Measurements from ENCODE around the gene MRPL36.
"Not testable (repeated sequence)": the region's sequence is repeated elsewhere in the genome, so short reads cannot be mapped to it uniquely, and the experiment has no call there.

Gene MRPL36

DNA sequence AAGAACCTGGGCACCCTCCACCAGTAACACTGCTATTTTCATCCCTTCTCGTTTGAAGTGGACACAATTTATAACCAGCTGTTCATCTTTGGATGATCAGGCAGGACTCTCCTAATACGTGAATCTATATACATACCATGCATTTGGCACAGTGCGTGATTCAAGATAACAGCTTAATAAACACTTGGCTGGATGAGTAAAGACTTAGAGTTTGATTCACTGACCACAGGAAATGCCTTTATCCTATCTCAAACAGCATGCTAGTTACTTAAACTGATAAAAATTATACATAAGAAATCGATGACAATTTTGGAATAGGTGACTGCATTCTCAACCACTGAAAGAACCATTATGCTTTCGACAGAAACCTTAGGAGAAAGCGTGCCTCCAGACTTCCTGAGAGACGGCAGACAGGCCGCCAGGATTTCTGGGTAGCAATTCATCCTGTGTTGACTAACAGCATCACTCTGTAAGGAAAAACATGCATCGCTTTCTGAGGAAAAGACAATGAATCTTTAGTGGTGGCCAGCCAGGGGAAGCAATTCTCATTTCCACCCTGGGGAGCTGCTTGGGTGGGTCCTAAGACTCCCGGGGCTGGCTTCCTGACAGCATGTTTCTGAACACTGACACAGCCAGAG is 9.7 kb downstream of the MRPL36 start:
- Histone ChIP-seq H3K9ac (ENCODE audit: low read length) (no peak overlapping the region), H3K27me3 (ENCODE audit: control insufficient read depth in 1 of 2, insufficient read depth in 2 of 2, low read length in 2 of 2) (peaks cover 0 to 10% of the 10 kb centered on the region in 2 donors), H3K27ac (ENCODE audit: low read depth, low read length) (no peak overlapping the region), H3K9me3 (ENCODE audit: low read length) (no peaks in the 10 kb centered on the region), H3K36me3 (ENCODE audit: insufficient read depth, low read length) (no peaks in the 10 kb centered on the region), H3K4me3 (ENCODE audit: low read depth in 1 of 2, low read length in 2 of 2) (no peak overlapping the region), H3K4me1 (ENCODE audit: insufficient read depth, low read length) (no peaks in the 10 kb centered on the region)

DNA sequence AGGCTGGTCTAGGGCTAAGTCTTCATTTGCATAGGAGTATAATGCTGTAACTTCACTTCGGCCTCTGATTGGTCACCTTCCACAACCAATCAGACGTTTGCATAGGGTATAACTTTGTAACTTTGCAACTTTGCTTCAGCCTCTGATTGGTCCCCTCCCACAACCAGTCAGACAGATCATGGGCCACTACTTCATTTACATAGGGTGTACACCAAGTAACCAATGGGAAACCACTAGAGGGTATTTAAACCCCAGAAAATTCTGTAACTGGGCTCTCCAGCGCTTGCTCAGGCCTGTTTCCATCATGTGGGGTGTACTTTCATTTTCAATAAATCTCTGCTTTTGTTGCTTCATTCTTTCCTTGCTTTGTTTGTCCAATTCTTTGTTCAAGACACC is 10.2 kb downstream of the MRPL36 start:
- not testable (repeated sequence) for H3K9ac ChIP-seq (ENCODE audit: low read length); H3K4me1 ChIP-seq (ENCODE audit: insufficient read depth, low read length); H3K9me3 ChIP-seq (ENCODE audit: low read length); H3K27ac ChIP-seq (ENCODE audit: low read depth, low read length); H3K27me3 ChIP-seq (ENCODE audit: control insufficient read depth in 1 of 2, insufficient read depth in 2 of 2, low read length in 2 of 2); H3K4me3 ChIP-seq (ENCODE audit: low read depth in 1 of 2, low read length in 2 of 2); H3K36me3 ChIP-seq (ENCODE audit: insufficient read depth, low read length)

DNA sequence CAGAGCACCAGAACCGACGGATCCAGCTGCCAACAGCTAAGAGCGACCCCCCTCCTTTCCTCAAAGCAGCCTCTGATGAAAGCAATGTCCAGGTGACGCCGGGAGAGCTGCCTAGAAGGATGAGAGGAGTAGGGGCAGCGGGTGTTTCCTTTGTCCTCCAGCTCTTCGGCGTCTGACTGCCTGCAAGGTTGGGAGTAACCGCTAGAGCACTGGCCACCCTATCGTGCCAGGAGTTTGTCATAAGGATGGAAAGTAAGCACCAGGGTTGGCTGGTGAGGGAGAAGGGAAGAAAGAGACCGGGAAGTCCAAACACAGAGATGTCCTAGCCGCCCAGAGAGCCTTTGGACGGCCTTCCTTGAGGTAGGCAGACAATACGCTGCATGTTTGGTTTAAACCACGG is 10.8 kb downstream of the MRPL36 start:
- Histone ChIP-seq H3K4me1 (ENCODE audit: insufficient read depth, low read length) (no peaks in the 10 kb centered on the region), H3K27ac (ENCODE audit: low read depth, low read length) (no peak overlapping the region)

DNA sequence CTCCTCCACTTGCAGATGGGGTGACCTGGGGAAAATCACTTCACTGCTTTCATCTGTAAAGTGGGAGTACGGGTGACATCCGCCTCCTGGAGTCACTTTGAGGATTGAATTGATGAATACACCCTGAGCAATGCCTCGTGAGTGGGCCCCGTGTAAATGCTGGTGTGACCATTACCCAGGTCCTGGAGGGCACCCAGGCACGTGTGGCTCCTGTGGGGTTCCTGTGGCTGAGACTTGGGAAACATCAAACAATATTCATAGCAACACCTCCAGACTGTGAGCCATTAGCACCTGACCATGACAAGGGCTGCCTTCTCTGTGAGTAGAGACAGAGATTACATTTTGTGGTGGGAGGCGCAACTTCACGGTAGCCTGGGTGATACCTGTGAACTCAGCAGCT is 11.4 kb downstream of the MRPL36 start:
- Histone ChIP-seq H3K4me1 (ENCODE audit: insufficient read depth, low read length) (no peaks in the 10 kb centered on the region), H3K4me3 (ENCODE audit: low read depth in 1 of 2, low read length in 2 of 2) (no peak overlapping the region), H3K36me3 (ENCODE audit: insufficient read depth, low read length) (no peaks in the 10 kb centered on the region), H3K9ac (ENCODE audit: low read length) (no peak overlapping the region), H3K27me3 (ENCODE audit: control insufficient read depth in 1 of 2, insufficient read depth in 2 of 2, low read length in 2 of 2) (peaks cover 0 to 10% of the 10 kb centered on the region in 2 donors), H3K27ac (ENCODE audit: low read depth, low read length) (no peak overlapping the region), H3K9me3 (ENCODE audit: low read length) (no peaks in the 10 kb centered on the region)

More for the DNA sequence above, 10.8 kb downstream of the MRPL36 start:
- no peak overlapping the region for H3K4me3 ChIP-seq (ENCODE audit: low read depth in 1 of 2, low read length in 2 of 2)
- peaks cover 0 to 10% of the 10 kb centered on the region in 2 donors for H3K27me3 ChIP-seq (ENCODE audit: control insufficient read depth in 1 of 2, insufficient read depth in 2 of 2, low read length in 2 of 2)
- H3K36me3 ChIP-seq (ENCODE audit: insufficient read depth, low read length): no peaks in the 10 kb centered on the region
- H3K9ac ChIP-seq (ENCODE audit: low read length): no peak overlapping the region
- H3K9me3 ChIP-seq (ENCODE audit: low read length): no peaks in the 10 kb centered on the region

- Histone ChIP-seq H3K4me3 (ENCODE audit: low read depth in 1 of 2, low read length in 2 of 2) (no peak overlapping the region), H3K4me1 (ENCODE audit: insufficient read depth, low read length) (no peaks in the 10 kb centered on the region), H3K27me3 (ENCODE audit: control insufficient read depth in 1 of 2, insufficient read depth in 2 of 2, low read length in 2 of 2) (peaks cover 0 to 10% of the 10 kb centered on the region in 2 donors), H3K9ac (ENCODE audit: low read length) (no peak overlapping the region), H3K36me3 (ENCODE audit: insufficient read depth, low read length) (no peaks in the 10 kb centered on the region), H3K9me3 (ENCODE audit: low read length) (no peaks in the 10 kb centered on the region), H3K27ac (ENCODE audit: low read depth, low read length) (no peak overlapping the region)
Measured at GRCh38 chr5:1787472-1788047, 12.1 kb downstream of the MRPL36 start.

GRCh38 chr5:1786621-1787471 is 12.8 kb downstream of the MRPL36 start:
- Histone ChIP-seq H3K27me3 (ENCODE audit: control insufficient read depth in 1 of 2, insufficient read depth in 2 of 2, low read length in 2 of 2) (peaks cover 0 to 10% of the 10 kb centered on the region in 2 donors), H3K4me1 (ENCODE audit: insufficient read depth, low read length) (no peaks in the 10 kb centered on the region), H3K27ac (ENCODE audit: low read depth, low read length) (no peak overlapping the region), H3K4me3 (ENCODE audit: low read depth in 1 of 2, low read length in 2 of 2) (no peak overlapping the region), H3K9ac (ENCODE audit: low read length) (no peak overlapping the region), H3K9me3 (ENCODE audit: low read length) (no peaks in the 10 kb centered on the region), H3K36me3 (ENCODE audit: insufficient read depth, low read length) (no peaks in the 10 kb centered on the region)

GRCh38 chr5:1785984-1786383 is 13.7 kb downstream of the MRPL36 start:
- no peaks in the 10 kb centered on the region for H3K36me3 ChIP-seq (ENCODE audit: insufficient read depth, low read length)
- no peak overlapping the region for H3K4me3 ChIP-seq (ENCODE audit: low read depth in 1 of 2, low read length in 2 of 2)
- no peak overlapping the region for H3K27ac ChIP-seq (ENCODE audit: low read depth, low read length)
- no peaks in the 10 kb centered on the region for H3K9me3 ChIP-seq (ENCODE audit: low read length)
- H3K27me3 ChIP-seq (ENCODE audit: control insufficient read depth in 1 of 2, insufficient read depth in 2 of 2, low read length in 2 of 2): peaks cover 0 to 10% of the 10 kb centered on the region in 2 donors
- H3K9ac ChIP-seq (ENCODE audit: low read length): no peak overlapping the region
- H3K4me1 ChIP-seq (ENCODE audit: insufficient read depth, low read length): no peaks in the 10 kb centered on the region

GRCh38 chr5:1785062-1785461 is 14.6 kb downstream of the MRPL36 start:
- H3K27me3 ChIP-seq (ENCODE audit: control insufficient read depth in 1 of 2, insufficient read depth in 2 of 2, low read length in 2 of 2): peaks cover 0 to 10% of the 10 kb centered on the region in 2 donors
- no peaks in the 10 kb centered on the region for H3K4me1 ChIP-seq (ENCODE audit: insufficient read depth, low read length)
- no peak overlapping the region for H3K9ac ChIP-seq (ENCODE audit: low read length)
- no peaks in the 10 kb centered on the region for H3K9me3 ChIP-seq (ENCODE audit: low read length)
- no peaks in the 10 kb centered on the region for H3K36me3 ChIP-seq (ENCODE audit: insufficient read depth, low read length)
- no peak overlapping the region for H3K27ac ChIP-seq (ENCODE audit: low read depth, low read length)
- H3K4me3 ChIP-seq (ENCODE audit: low read depth in 1 of 2, low read length in 2 of 2): no peak overlapping the region

- Histone ChIP-seq H3K9me3 (ENCODE audit: low read length) (no peaks in the 10 kb centered on the region), H3K27ac (ENCODE audit: low read depth, low read length) (no peak overlapping the region), H3K4me3 (ENCODE audit: low read depth in 1 of 2, low read length in 2 of 2) (no peak overlapping the region), H3K4me1 (ENCODE audit: insufficient read depth, low read length) (no peaks in the 10 kb centered on the region), H3K27me3 (ENCODE audit: control insufficient read depth in 1 of 2, insufficient read depth in 2 of 2, low read length in 2 of 2) (peaks cover 0 to 10% of the 10 kb centered on the region in 2 donors), H3K36me3 (ENCODE audit: insufficient read depth, low read length) (no peaks in the 10 kb centered on the region), H3K9ac (ENCODE audit: low read length) (no peak overlapping the region)
Measured at GRCh38 chr5:1784197-1785050, 15.2 kb downstream of the MRPL36 start.

GRCh38 chr5:1783216-1783554 is 16.5 kb downstream of the MRPL36 start:
- H3K27ac ChIP-seq (ENCODE audit: low read depth, low read length): no peak overlapping the region
- H3K4me3 ChIP-seq (ENCODE audit: low read depth in 1 of 2, low read length in 2 of 2): no peak overlapping the region
- H3K9me3 ChIP-seq (ENCODE audit: low read length): no peaks in the 10 kb centered on the region
- no peaks in the 10 kb centered on the region for H3K4me1 ChIP-seq (ENCODE audit: insufficient read depth, low read length)
- H3K9ac ChIP-seq (ENCODE audit: low read length): no peak overlapping the region
- H3K27me3 ChIP-seq (ENCODE audit: control insufficient read depth in 1 of 2, insufficient read depth in 2 of 2, low read length in 2 of 2): peaks cover 0 to 10% of the 10 kb centered on the region in 2 donors
- H3K36me3 ChIP-seq (ENCODE audit: insufficient read depth, low read length): no peaks in the 10 kb centered on the region
